SK-N-SH (cell line): ENCODE results near the gene CNKSR2.

Experiments
- CHD2 ChIP-seq: fragments of 150-350 bp; IDR thresholded peaks from 2 replicates; pipeline ENCODE4 v1.6.1; 2018; ENCODE audit warnings: low read length; ENCODE audit not compliant: partially characterized antibody
- EP300 ChIP-seq, 2 experiments: IDR thresholded peaks; 2 replicates each; pipeline versions ENCODE4 v1.4.0 to v1.6.1; 2012; ENCODE audit warnings: borderline replicate concordance in 1 of 2, low read depth in 1 of 2, low read length in 1 of 2
- EZH2phosphoT487 ChIP-seq: fragments of 200-600 bp; sonication (generic); IDR thresholded peaks from 2 replicates; pipeline ENCODE4 v1.6.1; 2017; ENCODE audit warnings: low read depth, mixed run types, mild to moderate bottlenecking, antibody characterized with exemption, moderate library complexity, borderline replicate concordance
- FOXM1 ChIP-seq: IDR thresholded peaks from 2 replicates; pipeline ENCODE4 v1.4.0; 2012; ENCODE audit warnings: low read depth, mild to moderate bottlenecking
- JUND ChIP-seq: IDR thresholded peaks from 2 replicates; pipeline ENCODE4 v1.4.0; 2012
- MEF2A ChIP-seq: IDR thresholded peaks from 2 replicates; pipeline ENCODE4 v1.4.0; 2012; ENCODE audit warnings: low read depth, borderline replicate concordance
- POLR2AphosphoS5 ChIP-seq: IDR thresholded peaks from 2 replicates; pipeline ENCODE4 v1.6.1; 2012; ENCODE audit warnings: low read depth, low read length
- SIN3A ChIP-seq: IDR thresholded peaks from 2 replicates; pipeline ENCODE4 v1.6.1; 2012; ENCODE audit warnings: low read depth, mild to moderate bottlenecking, low read length, moderate library complexity, borderline replicate concordance
- TAF1 ChIP-seq: IDR thresholded peaks from 2 replicates; pipeline ENCODE4 v1.6.1; 2012; ENCODE audit warnings: low read depth, mild to moderate bottlenecking, low read length, moderate library complexity, borderline replicate concordance
- TF ChIP-seq, protein P1 (sequence below): fragments of 200-600 bp; sonication (generic); IDR thresholded peaks from 2 replicates; pipeline ENCODE4 v1.6.1; 2017; ENCODE audit warnings: antibody characterized with exemption, mild to moderate bottlenecking, moderate library complexity
- TF ChIP-seq, protein P2 (sequence below): fragments of 150-350 bp; IDR thresholded peaks from 2 replicates; pipeline ENCODE4 v1.6.1; 2017; ENCODE audit warnings: antibody characterized with exemption, low read length, low read depth, borderline replicate concordance
- TF ChIP-seq, protein P3 (sequence below): IDR thresholded peaks from 2 replicates; pipeline ENCODE4 v1.4.0; 2012; ENCODE audit warnings: low read depth

DNA sequence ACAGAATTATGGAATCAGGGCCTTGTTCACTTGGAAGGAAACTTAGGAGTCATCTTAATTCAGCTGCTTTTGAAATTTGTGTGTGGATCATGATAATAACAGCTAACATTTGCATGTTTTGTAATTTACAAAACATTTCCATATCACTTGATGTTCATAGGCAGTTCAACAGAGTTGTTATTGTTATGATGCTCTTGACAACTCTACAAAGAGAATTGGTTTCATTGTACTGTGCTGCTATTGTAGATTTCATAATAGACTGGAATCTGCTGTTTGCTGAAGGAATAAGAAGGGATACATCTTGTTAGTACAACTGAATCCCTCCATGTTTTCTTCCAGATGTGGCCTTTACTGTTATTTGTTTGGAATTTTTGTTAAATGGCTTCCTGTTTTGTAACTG is 83.5 kb downstream of the CNKSR2 start:
- TF ChIP-seq, protein P1, sequence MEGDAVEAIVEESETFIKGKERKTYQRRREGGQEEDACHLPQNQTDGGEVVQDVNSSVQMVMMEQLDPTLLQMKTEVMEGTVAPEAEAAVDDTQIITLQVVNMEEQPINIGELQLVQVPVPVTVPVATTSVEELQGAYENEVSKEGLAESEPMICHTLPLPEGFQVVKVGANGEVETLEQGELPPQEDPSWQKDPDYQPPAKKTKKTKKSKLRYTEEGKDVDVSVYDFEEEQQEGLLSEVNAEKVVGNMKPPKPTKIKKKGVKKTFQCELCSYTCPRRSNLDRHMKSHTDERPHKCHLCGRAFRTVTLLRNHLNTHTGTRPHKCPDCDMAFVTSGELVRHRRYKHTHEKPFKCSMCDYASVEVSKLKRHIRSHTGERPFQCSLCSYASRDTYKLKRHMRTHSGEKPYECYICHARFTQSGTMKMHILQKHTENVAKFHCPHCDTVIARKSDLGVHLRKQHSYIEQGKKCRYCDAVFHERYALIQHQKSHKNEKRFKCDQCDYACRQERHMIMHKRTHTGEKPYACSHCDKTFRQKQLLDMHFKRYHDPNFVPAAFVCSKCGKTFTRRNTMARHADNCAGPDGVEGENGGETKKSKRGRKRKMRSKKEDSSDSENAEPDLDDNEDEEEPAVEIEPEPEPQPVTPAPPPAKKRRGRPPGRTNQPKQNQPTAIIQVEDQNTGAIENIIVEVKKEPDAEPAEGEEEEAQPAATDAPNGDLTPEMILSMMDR = no peak
- TF ChIP-seq CHD2 = no peak
- TF ChIP-seq JUND = no peak
- no peak for TF ChIP-seq MEF2A
- no peak for TF ChIP-seq POLR2AphosphoS5
- TF ChIP-seq, protein P2, sequence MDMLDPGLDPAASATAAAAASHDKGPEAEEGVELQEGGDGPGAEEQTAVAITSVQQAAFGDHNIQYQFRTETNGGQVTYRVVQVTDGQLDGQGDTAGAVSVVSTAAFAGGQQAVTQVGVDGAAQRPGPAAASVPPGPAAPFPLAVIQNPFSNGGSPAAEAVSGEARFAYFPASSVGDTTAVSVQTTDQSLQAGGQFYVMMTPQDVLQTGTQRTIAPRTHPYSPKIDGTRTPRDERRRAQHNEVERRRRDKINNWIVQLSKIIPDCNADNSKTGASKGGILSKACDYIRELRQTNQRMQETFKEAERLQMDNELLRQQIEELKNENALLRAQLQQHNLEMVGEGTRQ = no peak
- TF ChIP-seq FOXM1 = no peak
- no peak for TF ChIP-seq EZH2phosphoT487
- no peak for TF ChIP-seq SIN3A
- TF ChIP-seq, protein P3, sequence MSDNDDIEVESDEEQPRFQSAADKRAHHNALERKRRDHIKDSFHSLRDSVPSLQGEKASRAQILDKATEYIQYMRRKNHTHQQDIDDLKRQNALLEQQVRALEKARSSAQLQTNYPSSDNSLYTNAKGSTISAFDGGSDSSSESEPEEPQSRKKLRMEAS = no peak
- TF ChIP-seq EP300 (IDR thresholded peaks at IDR 0.05; ENCODE audit: borderline replicate concordance in 1 of 2, low read depth in 1 of 2, low read length in 1 of 2) = no peak
- TF ChIP-seq TAF1 = no peak
